NCI-H748 treated with DMSO at 0.1 percent for 48 hours (cell line): ENCODE results near the gene TBX2.

ENCODE experiments used
- DNase-seq: peaks from one replicate; lab custom pipeline; 2025; lab: John Stamatoyannopoulos, UW

Gene TBX2

DNA sequence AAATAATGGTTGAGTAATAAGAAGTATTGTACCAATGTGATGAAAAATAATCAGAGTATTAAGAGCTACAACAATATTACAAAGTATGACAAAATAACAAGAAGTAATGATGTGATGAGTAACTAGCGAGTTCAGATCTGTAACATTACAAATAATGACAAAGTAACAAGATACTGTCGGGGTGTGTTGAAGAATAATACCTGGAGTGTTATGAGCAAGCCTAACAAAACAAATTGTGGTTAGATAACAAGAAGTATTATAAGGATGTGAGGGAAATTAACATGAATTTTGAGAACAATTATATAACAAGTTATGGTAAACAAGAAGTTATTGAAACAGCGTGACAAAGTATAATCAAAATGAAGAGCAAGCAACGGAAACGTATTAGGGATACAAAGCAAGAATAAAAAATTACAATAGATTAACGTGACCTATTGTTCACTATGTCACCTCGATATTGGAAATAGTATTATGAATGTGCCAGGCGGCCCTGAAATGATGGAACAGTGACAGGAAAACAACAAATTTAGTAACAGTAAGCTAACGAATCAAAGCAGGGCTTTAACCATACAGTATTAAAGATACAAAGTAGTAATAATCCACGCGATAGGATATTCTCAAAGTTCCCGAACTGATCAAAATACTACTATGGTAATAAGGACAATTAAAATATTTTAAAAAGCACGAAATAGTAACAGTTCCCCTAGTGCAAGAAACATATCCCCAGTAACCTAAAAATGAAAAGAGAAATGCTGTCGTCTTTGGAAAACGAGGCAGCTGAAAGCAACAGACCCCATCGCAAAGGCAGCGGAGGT, 54.1 kb downstream of the TBX2 start:
- no peak for DNase-seq

DNA sequence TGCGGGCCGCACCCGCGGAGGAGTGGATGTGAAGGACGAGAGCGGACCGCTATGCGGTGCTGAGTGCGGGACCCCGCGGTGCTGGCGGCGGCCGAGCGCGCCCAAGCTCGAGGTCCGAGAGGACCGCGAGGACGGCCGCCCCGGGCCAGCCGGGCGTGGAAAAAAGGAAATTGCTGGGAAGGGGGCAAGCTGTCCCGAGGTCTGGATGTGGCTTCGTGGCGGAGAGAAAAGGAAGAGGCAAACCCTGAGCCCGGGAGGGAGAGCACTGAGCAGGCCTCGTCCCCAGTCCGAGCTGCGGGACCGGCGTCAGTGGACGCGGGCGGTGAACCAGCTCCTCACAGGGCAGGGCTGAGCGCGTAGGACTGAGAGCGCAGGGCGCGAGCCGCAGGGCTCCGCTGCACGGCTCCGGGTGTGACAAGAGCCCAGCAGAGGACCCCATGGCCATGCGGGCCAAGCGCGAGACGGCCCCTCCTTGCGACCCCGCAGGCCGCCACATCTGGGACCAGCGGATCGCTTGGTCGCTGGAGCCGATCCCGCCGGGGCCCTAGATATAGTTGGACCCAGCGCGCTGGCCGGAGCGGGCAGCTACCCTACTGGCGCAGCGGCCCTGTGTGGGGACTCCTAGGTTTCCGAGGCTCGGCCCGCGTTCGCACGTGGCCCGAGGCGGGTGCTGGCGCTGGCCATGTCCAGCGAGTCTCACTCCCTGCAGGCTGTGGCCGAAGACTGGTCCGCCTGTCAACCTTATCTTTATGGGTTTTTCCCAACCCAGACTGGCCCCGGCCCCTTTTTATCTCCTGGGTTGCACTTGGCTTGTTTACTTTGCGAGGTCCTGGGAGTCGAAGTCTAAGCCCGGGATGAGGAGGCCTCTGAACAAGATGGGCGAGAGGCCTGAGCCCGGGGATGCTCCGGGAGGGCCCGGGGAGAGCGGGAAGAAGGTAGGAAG, 55.0 kb downstream of the TBX2 start:
- no peak for DNase-seq

DNA sequence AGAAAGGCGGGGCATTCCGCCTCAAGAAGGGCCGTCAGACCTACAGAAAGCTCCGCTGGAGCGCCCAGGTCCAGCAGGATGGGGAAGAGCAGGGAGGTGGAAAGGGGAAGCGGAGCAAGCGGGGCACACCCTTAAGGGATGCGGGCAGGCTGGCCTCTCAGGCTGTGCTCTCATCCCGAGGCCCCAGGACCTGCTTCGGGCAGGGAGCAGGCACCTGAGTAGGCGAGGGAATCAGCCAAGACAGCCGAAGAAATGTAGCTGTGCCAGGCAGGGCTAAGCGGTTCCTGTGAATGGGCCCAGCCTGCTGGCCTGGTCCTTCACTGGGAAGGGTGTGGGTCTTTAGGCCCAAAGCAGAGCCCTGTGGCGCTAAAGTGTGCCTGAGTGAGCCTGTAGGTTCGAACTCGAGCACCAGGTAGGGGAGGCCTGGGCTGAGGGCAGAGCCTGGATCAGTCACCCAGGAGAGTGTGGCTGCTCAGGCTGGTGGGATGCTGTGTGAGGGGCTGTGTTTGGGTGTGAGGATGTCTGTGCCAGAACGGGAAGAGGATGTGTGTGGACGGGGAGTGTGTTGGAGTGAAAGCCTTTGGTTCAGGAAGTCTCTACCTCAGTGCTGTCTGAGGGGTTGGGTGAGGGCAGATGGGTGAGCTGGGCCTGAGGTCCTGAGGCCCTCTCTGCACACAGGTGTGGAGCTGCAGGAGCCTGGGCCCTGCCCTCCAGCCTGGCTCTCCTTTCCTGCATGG, 55.8 kb downstream of the TBX2 start:
- DNase-seq = no peak

DNA sequence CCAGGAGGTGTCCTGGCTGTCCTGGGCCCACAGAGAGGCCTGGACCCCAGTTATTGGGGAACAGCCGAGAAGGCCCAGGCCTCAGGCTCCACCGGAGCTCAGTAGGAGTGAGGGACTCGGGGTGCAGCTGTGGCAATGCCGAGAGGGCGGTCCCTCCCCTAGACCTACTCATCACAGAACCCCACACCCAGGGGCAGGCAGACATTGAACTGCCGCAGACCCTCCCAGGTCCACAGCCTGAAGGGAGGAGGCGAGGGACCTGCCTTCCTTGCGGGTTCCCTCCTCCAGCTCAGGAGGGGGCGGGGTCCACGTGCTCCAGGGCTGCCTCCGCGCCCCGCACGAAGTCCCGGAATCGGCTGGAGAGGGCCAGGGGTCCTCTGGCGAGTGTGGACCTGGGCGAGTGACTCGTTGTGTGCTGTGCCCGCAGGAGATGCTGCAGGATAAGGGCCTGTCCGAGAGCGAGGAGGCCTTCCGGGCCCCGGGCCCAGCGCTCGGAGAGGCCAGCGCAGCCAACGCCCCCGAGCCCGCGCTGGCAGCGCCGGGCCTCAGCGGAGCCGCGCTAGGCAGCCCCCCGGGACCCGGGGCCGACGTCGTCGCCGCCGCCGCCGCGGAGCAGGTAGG, 56.5 kb downstream of the TBX2 start:
- DNase-seq = no peak

DNA sequence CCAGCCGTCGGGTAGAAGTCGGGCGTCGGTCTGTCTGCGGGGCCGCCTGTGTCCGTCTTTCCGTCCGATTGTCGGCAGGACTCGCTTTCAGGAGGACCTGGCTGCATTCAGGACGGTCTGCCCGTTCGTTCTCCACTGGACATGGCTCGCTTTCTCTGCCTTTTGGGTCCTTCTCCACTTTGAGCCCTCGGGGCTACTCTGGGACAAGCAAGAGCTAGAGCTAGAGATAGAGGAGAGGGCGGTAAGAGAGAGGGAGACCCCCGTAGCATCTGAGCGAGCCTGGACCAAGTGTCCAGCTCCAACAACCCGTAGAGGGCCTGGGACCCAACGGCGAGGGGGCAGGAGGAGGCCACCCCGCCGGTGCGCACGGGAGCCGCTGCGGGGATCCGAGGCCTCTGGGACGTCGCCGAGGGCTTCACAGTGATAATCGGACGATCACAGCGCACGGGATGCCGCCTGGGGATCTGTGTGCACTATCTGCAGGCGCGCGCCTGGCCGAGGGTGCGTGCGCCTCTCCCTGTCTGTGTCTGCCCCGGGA, 57.1 kb downstream of the TBX2 start:
- DNase-seq = no peak

DNA sequence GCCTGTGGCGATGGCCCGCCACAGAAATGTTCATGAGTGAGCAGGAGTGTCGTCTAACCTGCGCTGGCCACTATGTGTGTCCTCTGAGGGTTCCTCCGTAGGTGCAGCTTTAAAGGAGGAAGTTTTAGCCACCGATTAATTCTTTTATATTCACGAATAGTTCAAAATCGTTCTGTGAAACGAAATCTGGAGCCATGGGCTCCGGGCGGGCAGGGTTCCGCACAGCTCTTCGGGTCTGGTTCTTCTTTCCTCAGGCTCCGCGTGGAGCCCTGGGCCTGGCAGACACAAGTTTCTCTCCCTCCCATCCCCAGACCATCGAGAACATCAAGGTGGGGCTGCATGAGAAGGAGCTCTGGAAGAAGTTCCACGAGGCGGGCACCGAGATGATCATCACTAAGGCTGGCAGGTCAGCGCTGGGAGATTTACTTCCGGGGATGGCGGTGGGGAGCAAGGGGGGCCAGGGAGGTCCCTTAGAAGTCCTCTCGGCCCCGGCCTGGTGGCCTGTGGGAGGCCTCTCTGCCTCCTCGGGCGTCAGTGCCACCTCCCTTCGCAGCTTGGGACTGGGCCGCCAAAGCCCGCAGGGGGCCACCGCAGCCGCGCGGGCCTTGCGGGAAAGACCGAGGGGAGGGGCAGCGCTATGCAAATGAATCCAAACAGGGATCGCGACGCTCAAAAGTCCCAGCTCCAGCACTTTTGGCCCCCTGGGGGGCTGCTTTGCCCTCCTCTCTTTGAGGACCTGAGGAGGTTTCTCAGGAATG, 57.8 kb downstream of the TBX2 start:
- no peak for DNase-seq

DNA sequence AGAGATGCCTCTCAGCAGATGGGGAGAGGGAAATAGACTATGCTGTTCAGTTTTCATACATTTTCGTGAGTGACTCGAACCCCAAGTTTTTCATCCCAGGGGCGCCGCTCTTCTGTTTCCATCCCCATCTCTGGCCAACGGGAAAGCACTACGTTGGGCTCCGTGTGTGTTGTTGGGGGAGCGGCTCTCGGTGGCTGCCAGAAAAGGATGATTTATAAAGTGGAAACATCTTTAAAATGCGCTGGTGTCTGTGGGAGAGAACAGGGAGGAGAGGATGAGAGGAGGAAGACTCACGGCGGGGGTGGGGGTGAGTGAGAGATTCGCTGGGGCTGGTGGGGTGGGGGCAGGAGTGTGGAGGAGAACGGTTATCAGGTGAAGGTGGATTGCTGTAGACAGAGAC, 58.4 kb downstream of the TBX2 start:
- DNase-seq = no peak

DNA sequence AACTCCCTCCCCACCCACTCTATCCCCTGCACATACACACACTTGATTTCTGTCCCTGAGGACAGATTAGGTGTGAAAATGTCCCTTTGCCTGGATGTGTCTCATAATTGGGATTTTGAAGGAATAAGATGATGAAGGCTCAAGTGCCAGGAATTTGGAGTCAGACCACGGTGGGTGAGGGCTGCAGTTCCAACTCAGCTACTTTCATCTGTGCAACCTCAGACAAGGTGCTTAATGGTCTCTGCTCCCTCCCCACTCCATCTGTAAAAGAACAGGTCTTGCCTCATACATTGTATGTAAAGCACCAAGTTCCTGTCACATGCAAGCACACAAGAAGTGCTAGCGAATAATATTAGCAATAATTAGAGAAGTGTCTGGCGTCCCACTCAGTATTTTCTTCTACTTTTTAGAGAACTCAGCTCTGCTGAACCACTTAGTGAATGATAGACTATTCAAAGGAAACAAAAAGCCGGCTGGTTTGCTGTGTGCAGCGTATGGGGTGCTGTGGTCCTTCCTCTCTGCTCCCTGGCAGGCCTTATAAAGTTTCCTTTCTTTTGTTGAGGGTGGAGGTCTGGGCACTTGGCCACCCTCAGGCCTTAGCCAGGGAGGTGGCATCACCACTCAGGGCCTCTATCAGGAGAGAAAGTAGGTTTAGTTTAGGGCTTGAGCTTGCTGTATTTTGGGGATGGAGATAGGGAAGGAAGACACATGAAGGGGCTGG, 58.9 kb downstream of the TBX2 start:
- DNase-seq = no peak
